Fibroblast of mammary gland (primary cell): Measurements from ENCODE around the gene MRPL11.
A peak's percentile ranks its signal among the peaks of the same experiment; 100 is the strongest.

ENCODE experiments used
- DNase-seq: peaks from one replicate; pipeline ENCODE4 v3.0.0-alpha.2; 2010; ENCODE audit warnings: low read depth
- H3K4me3 ChIP-seq: 2 replicates; pipeline ENCODE4 v1.5.1; 2011; ENCODE audit warnings: low read depth, mild to moderate bottlenecking, low read length, moderate library complexity; ENCODE audit not compliant: control insufficient read depth
- TF ChIP-seq, protein P1 (sequence below): conservative IDR thresholded peaks from 2 replicates; pipeline ENCODE4 v1.5.1; 2011; ENCODE audit warnings: low read depth, low read length, inconsistent platforms; ENCODE audit not compliant: control insufficient read depth, insufficient read depth

Gene MRPL11

DNA sequence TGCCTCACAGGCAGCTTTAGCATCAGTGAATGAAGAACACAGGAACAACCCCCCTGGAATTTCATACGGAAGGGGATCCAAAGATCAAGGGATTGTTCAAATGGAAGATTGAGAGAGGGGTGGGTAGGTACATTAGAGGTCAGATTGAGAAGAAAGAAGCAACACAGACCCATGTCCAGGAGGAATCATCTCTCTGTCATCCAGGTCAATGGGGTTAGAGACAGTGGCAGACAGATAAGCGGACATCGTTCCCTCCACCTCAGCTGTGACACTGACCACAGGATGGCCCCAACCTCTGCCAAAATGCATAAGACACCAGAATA is 19.7 kb downstream of the MRPL11 start:
- TF ChIP-seq, protein P1, sequence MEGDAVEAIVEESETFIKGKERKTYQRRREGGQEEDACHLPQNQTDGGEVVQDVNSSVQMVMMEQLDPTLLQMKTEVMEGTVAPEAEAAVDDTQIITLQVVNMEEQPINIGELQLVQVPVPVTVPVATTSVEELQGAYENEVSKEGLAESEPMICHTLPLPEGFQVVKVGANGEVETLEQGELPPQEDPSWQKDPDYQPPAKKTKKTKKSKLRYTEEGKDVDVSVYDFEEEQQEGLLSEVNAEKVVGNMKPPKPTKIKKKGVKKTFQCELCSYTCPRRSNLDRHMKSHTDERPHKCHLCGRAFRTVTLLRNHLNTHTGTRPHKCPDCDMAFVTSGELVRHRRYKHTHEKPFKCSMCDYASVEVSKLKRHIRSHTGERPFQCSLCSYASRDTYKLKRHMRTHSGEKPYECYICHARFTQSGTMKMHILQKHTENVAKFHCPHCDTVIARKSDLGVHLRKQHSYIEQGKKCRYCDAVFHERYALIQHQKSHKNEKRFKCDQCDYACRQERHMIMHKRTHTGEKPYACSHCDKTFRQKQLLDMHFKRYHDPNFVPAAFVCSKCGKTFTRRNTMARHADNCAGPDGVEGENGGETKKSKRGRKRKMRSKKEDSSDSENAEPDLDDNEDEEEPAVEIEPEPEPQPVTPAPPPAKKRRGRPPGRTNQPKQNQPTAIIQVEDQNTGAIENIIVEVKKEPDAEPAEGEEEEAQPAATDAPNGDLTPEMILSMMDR = no peak
- H3K4me3 ChIP-seq = no peak overlapping the region
- DNase-seq = no peak

DNA sequence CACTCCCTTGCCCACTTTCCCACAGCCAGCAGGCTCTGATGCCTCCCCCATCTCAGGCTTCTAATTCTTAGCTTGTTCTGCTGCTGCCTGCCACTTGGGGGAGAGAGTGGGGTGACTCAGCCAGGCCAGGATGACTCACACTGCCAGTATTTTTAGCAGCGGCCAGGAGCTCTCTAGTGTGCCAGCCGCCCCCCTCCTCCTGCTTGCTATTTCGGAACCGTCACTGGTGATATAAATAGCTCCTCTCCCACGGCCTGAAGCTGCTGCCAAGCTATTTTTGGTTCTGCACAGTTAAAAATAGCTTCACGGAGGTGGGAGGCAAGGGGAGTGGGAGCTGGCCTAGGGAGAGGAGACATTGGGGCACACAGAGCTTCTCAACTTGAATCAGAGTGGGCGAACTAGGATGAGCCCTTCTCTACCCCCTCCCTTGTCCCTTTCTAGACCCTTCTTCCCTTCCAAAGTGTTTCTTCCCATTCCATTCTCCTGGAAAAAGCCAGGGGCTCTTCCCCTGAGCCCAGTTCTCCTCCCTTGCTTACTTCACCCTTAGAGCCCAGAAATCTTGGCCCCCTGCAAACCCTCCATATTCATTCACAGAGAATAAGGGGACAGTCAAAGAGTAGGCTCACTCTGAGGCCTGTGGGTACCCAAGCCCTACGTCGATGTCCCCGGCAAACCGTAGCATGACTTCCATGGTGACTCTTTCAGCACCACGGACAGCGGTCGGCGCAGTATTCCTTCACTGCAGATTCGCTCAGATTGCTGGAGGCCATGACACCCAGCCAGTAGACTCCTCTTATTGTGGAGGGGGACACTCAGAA is 20.3 kb downstream of the MRPL11 start:
- peak; percentile 94 for DNase-seq
- TF ChIP-seq, protein P1 = peak; percentile 54
- no peak overlapping the region for H3K4me3 ChIP-seq

DNA sequence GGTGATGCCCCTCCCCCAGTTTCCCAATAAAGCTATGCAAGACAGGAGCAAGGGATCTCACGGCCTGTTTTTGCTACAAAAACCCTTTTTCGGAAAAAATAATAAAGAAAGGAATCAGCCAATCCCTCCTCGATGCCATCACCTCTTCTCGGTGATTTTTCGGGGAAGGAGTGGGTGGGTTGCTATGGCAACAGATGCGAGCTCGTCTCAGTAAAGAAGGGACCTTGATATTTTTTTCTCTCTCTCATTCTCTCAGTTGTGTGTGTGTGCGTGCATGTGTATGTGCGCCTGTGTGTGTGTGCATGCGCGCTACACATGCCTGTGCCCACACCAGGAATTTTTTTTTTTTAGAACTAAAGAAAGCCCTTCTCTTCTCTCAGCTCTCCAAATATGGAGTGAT is 21.6 kb downstream of the MRPL11 start:
- no peak overlapping the region for H3K4me3 ChIP-seq
- DNase-seq = no peak
- TF ChIP-seq, protein P1 = no peak

DNA sequence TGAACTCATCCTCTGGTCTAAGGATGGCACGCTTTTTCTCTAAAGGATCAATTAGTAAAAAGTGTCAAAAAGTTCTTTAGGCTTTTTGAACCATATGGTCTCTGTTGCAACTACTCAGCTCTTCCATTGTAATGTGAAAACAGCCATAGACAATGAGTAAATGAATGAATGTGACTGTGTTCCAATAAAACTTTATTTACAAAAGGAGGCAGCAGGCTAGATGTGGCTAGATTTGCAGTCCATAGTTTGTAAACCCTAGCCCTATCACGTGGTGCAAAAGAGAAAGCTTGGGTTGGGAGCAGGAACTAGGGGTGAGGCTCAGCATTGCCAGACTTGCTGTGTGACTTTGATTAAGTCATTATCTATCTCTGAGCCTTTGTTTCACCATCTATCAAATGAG is 23.2 kb downstream of the MRPL11 start:
- H3K4me3 ChIP-seq = no peak overlapping the region
- TF ChIP-seq, protein P1 = no peak
- DNase-seq = no peak

DNA sequence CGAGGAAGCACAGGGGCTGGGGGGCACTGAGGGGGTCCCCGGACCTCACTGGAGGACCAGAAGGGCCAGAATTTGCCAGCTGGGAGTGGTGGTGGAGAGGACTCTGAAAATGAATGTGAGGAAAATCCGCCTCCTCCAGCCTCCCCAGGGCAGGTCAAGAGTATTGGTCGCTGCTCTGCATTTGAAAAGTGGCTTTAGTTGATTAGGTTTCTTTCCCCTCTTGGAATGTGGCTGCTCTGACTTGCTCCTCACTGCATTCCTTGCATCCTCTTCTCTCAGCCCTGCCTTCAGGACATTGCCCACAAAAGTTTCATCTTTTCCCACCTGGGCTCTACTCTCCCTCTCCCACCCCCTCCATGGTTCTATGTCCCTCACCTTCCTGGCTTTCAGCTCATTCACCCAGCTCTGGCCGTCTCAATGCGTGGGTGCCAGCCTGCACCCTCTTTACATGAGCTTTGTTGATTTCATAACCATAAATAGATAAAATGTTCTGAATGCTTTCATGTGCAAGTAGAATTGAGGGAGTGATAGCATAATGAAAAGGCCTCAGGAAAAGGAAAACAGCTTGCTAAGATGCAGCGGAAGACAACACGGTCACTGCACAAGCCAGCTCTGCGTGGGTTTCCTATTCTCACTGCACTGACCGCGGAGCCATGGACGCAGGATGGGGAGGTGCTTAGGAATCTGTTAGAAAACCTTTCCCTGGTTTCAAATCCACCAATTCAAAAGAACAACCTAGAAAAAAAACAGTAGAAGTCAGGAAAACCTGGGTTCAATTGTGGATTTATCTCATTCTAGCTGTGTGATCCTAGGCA is 24.3 kb downstream of the MRPL11 start:
- DNase-seq = no peak
- no peak overlapping the region for H3K4me3 ChIP-seq
- TF ChIP-seq, protein P1 = no peak

DNA sequence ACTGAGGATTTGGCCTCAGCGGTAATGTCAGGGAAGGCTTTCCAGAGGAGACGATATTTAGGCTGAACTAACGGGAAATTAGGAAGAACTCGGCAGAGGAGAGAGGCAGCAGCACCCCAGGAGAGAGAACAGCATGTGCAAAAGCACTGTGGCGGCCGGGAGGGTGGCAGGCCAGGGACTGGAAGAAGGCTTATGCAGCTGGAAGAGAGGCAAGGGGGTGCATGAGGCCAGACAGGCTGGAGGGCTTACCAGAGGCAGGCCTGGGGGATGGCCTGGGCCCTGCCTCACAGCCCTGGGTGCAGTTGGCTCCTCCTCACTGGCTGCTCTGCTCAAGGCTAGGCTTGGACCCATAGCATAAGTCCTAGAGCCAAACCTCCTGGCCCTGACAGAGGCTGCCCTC is 25.5 kb downstream of the MRPL11 start:
- H3K4me3 ChIP-seq = no peak overlapping the region
- TF ChIP-seq, protein P1 = no peak
- no peak for DNase-seq
